Adrenal gland (tissue), 5 donors: ENCODE data around the gene TNRC6C.

ENCODE experiments used
- POLR2A ChIP-seq, 2 donors: fragments of 450-650 bp; IDR thresholded peaks; one replicate each; pipeline ENCODE4 v1.6.1; 2017; ENCODE audit warnings: antibody characterized with exemption in 2 of 2, mild to moderate bottlenecking in 2 of 2, moderate library complexity in 1 of 2
- TF ChIP-seq, protein P1 (sequence below), 6 experiments: fragments of 450-650 bp in 4 of 6; fragments of 200-600 bp in 2 of 6; sonication (generic) in 1 of 6; IDR thresholded peaks; 1 replicate in 5 of 6; 2 replicates in 1 of 6; pipeline versions ENCODE4 v1.5.1 to v1.8.0; 2016 to 2021; ENCODE audit warnings: antibody characterized with exemption in 6 of 6, mild to moderate bottlenecking in 2 of 6, moderate library complexity in 1 of 6
- donor health status: DM: no; HTN: no; CAD: no.

DNA sequence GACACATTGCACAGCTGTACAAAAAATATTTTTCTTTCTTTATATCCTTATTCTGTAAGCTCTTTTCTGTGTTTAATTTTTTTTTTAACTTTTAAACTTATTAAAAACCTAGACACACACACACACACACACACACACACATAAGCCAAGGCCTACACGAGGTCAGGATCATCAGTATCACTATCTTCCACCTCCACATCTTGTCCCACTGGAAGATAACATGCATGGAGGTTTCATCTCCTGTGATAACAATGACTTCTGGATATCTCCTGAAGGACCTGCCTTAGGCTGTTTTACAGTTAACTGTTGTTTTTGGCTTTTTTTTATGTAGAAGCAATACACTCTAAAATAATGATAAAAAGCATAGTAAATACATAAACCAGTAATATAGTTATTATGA, 71.2 kb downstream of the TNRC6C start:
- TF ChIP-seq POLR2A (IDR thresholded peaks at IDR 0.05): no peak
- TF ChIP-seq, protein P1, sequence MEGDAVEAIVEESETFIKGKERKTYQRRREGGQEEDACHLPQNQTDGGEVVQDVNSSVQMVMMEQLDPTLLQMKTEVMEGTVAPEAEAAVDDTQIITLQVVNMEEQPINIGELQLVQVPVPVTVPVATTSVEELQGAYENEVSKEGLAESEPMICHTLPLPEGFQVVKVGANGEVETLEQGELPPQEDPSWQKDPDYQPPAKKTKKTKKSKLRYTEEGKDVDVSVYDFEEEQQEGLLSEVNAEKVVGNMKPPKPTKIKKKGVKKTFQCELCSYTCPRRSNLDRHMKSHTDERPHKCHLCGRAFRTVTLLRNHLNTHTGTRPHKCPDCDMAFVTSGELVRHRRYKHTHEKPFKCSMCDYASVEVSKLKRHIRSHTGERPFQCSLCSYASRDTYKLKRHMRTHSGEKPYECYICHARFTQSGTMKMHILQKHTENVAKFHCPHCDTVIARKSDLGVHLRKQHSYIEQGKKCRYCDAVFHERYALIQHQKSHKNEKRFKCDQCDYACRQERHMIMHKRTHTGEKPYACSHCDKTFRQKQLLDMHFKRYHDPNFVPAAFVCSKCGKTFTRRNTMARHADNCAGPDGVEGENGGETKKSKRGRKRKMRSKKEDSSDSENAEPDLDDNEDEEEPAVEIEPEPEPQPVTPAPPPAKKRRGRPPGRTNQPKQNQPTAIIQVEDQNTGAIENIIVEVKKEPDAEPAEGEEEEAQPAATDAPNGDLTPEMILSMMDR (IDR thresholded peaks at IDR 0.05): no peak
